ENCODE measurements around the gene SEC14L6.

SEC14L6 gene

DNA sequence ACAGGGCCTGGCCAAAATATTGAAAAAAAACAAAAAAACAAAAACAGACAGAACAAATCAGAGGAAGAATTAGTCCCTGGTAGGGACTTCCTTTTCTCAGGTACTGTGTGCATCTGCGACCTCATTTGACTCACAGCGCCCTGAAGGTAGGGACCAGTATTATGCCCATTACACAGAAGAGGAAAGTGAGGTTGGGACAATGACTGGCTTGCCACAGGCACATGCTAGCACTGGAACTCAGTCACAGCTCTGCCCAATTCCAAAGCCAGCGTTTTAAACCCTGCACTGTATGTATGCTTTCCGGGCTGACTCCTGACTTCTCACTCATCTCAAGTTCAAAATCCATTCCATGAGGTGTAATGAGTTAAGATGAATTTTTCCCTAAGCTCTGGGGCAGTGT is 44.4 kb downstream of the SEC14L6 start:
- Histone ChIP-seq H3K27ac (ENCODE audit: low read depth, low read length) (no peak overlapping the region), H4K20me1 (ENCODE audit: low read depth, low read length) (no peaks in the 10 kb centered on the region), H3K9me3 (ENCODE audit: insufficient read depth, low read length) (no peaks in the 10 kb centered on the region), H3K36me3 (ENCODE audit: low read length) (no peaks in the 10 kb centered on the region), H3K79me2 (ENCODE audit: insufficient read depth, low read length) (no peaks in the 10 kb centered on the region), H3K9me2 (replicated peaks; ENCODE audit: insufficient read depth, low read length) (no peaks in the 10 kb centered on the region), H3K9ac (ENCODE audit: low read length) (no peak overlapping the region), H2AFZ (ENCODE audit: low read depth, low read length, severe bottlenecking) (no peak overlapping the region), H3K4me2 (ENCODE audit: low read depth, low read length, poor library complexity, severe bottlenecking) (no peak overlapping the region), H3K4me3 (ENCODE audit: insufficient read depth, low read length, poor library complexity, severe bottlenecking) (no peak overlapping the region), H3F3A (ENCODE audit: insufficient read depth) (no peaks in the 10 kb centered on the region), H3K27me3 (ENCODE audit: low read length) (no peaks in the 10 kb centered on the region)
- TF ChIP-seq, protein P1, sequence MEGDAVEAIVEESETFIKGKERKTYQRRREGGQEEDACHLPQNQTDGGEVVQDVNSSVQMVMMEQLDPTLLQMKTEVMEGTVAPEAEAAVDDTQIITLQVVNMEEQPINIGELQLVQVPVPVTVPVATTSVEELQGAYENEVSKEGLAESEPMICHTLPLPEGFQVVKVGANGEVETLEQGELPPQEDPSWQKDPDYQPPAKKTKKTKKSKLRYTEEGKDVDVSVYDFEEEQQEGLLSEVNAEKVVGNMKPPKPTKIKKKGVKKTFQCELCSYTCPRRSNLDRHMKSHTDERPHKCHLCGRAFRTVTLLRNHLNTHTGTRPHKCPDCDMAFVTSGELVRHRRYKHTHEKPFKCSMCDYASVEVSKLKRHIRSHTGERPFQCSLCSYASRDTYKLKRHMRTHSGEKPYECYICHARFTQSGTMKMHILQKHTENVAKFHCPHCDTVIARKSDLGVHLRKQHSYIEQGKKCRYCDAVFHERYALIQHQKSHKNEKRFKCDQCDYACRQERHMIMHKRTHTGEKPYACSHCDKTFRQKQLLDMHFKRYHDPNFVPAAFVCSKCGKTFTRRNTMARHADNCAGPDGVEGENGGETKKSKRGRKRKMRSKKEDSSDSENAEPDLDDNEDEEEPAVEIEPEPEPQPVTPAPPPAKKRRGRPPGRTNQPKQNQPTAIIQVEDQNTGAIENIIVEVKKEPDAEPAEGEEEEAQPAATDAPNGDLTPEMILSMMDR (IDR thresholded peaks at IDR 0.05; ENCODE audit: insufficient read depth, low read length, poor library complexity, severe bottlenecking): no peak

DNA sequence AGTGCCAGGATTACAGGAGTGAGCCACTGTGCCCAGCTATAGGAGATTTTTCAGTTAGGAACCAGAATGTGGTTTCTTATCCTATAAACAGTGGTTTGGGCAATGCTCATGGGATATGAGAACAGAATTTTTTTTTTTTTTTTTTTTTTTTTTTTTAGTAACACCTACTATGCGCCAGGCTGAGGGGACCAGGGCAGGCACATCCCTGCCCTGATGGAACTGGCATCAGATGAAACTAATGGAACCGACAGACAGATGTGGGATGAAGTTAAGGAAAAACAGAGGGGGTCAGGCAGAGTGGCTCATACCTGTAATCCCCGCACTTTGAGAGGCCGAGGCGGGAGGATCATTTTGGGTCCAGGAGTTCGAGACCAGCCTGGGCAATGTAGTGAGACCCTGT is 45.9 kb downstream of the SEC14L6 start:
- H3F3A ChIP-seq (ENCODE audit: insufficient read depth): no peaks in the 10 kb centered on the region
- H2AFZ ChIP-seq (ENCODE audit: low read depth, low read length, severe bottlenecking): no peak overlapping the region
- no peak overlapping the region for H3K27ac ChIP-seq (ENCODE audit: low read depth, low read length)
- H3K79me2 ChIP-seq (ENCODE audit: insufficient read depth, low read length): no peaks in the 10 kb centered on the region
- no peaks in the 10 kb centered on the region for H3K9me2 ChIP-seq (replicated peaks; ENCODE audit: insufficient read depth, low read length)
- TF ChIP-seq, protein P1 (IDR thresholded peaks at IDR 0.05; ENCODE audit: insufficient read depth, low read length, poor library complexity, severe bottlenecking): no peak
- TF ChIP-seq EZH2phosphoT487 (conservative IDR thresholded peaks at IDR 0.05; ENCODE audit: low read length): no peak
- no peak overlapping the region for H3K4me2 ChIP-seq (ENCODE audit: low read depth, low read length, poor library complexity, severe bottlenecking)
- no peaks in the 10 kb centered on the region for H3K27me3 ChIP-seq (ENCODE audit: low read length)
- no peaks in the 10 kb centered on the region for H4K20me1 ChIP-seq (ENCODE audit: low read depth, low read length)
- no peaks in the 10 kb centered on the region for H3K9me3 ChIP-seq (ENCODE audit: insufficient read depth, low read length)
- no peaks in the 10 kb centered on the region for H3K36me3 ChIP-seq (ENCODE audit: low read length)
- H3K9ac ChIP-seq (ENCODE audit: low read length): no peak overlapping the region
- no peak overlapping the region for H3K4me3 ChIP-seq (ENCODE audit: insufficient read depth, low read length, poor library complexity, severe bottlenecking)

DNA sequence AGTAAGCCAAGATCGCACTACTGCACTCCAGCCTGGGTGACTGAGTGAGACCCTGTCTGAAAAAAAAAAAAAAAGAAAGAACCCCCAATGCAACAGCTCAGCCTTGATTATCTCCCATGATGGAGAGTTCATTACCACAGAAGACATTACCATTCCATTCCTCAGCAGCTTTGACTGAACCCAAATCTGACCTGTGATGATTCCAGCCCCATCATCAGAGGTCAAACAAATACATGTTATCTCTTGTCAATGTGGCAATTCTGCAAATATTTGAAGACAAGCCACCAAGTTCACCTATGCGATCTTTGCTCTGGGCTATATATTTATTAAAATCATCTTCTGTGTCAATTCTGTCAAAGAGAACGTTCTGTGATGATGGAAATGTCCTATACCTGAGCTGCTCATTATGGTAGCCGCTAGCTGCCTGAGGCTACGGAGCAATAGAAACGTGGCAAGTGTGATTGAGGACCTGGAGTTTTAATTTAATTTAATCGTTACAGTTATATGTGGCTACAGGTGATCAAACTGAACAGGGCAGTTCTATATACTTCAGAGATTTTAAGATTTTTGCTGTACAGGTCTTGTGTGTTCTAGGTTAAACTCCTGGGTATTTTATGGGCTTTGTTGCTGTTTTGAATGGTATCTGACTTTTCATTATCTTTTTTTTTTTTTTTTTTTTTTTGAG is 48.9 kb downstream of the SEC14L6 start:
- no peaks in the 10 kb centered on the region for H3K79me2 ChIP-seq (ENCODE audit: insufficient read depth, low read length)
- H4K20me1 ChIP-seq (ENCODE audit: low read depth, low read length): no peaks in the 10 kb centered on the region
- H3F3A ChIP-seq (ENCODE audit: insufficient read depth): no peaks in the 10 kb centered on the region
- no peaks in the 10 kb centered on the region for H3K27me3 ChIP-seq (ENCODE audit: low read length)
- H3K9me2 ChIP-seq (replicated peaks; ENCODE audit: insufficient read depth, low read length): no peaks in the 10 kb centered on the region
- H3K9me3 ChIP-seq (ENCODE audit: insufficient read depth, low read length): no peaks in the 10 kb centered on the region
- TF ChIP-seq, protein P1 (IDR thresholded peaks at IDR 0.05; ENCODE audit: insufficient read depth, low read length, poor library complexity, severe bottlenecking): no peak
- no peak for TF ChIP-seq EZH2phosphoT487 (conservative IDR thresholded peaks at IDR 0.05; ENCODE audit: low read length)
- H2AFZ ChIP-seq (ENCODE audit: low read depth, low read length, severe bottlenecking): no peak overlapping the region
- no peaks in the 10 kb centered on the region for H3K36me3 ChIP-seq (ENCODE audit: low read length)
- no peak overlapping the region for H3K27ac ChIP-seq (ENCODE audit: low read depth, low read length)
- H3K4me2 ChIP-seq (ENCODE audit: low read depth, low read length, poor library complexity, severe bottlenecking): no peak overlapping the region
- no peak overlapping the region for H3K9ac ChIP-seq (ENCODE audit: low read length)
- no peak overlapping the region for H3K4me3 ChIP-seq (ENCODE audit: insufficient read depth, low read length, poor library complexity, severe bottlenecking)
